B cell (primary cell): Measurements from ENCODE around the gene PDE11A. TPM values are rescaled to one million over a fixed set of nuclear protein-coding genes. Genes with fewer than 3 reads are reported as not detected.

Experiments used
- ATAC-seq: fragments of 200-7000 bp; cut with Tn5 transposase; one replicate; pipeline ENCODE4 v1.10.0; 2021; ENCODE audit warnings: low read depth, mild to moderate bottlenecking, moderate number of reproducible peaks, moderate library complexity
- CTCF ChIA-PET: fragments of 350-600 bp; sonication (Branson Sonifier 250); formaldehyde crosslinking; loops from one replicate; lab custom pipeline; 2021; ENCODE audit warnings: antibody characterized with exemption, inconsistent platforms; lab: Charles Lee
- POLR2A ChIA-PET: fragments of 350-600 bp; sonication (Branson Sonifier 250); formaldehyde crosslinking; loops from one replicate; lab custom pipeline; 2021; ENCODE audit warnings: antibody characterized with exemption; lab: Charles Lee
- DNase-seq: peaks from one replicate; pipeline ENCODE4 v3.0.0; 2013
- H2AFZ ChIP-seq: 2 replicates; pipeline ENCODE4 v1.6.1; 2012; ENCODE audit warnings: mild to moderate bottlenecking, low read depth, low read length; ENCODE audit not compliant: insufficient read depth, poor library complexity, severe bottlenecking
- H3K27ac ChIP-seq, 2 donors: 1 replicate in 1 of 2; 2 replicates in 1 of 2; pipeline ENCODE4 v1.5.1; 2012 to 2013; ENCODE audit warnings: low read length in 2 of 2, mild to moderate bottlenecking in 2 of 2, moderate library complexity in 1 of 2
- H3K27me3 ChIP-seq, 4 experiments: fragments of 200-600 bp in 1 of 4; sonication (generic) in 1 of 4; replicated peaks in 1 of 4; 1 replicate in 2 of 4; 2 replicates in 2 of 4; pipeline versions ENCODE4 v1.6.1 to v1.7.0; 2013 to 2016; ENCODE audit warnings: low read length in 3 of 4, mild to moderate bottlenecking in 2 of 4, mixed read lengths in 1 of 4, moderate library complexity in 1 of 4; ENCODE audit not compliant: insufficient read depth in 4 of 4, control insufficient read depth in 3 of 4; ENCODE audit errors: control extremely low read depth in 1 of 4
- H3K36me3 ChIP-seq, 2 experiments: replicated peaks in 1 of 2; 1 replicate in 1 of 2; 2 replicates in 1 of 2; pipeline versions ENCODE4 v1.6.1 to v1.7.1; 2013; ENCODE audit warnings: low read length in 1 of 2; ENCODE audit not compliant: insufficient read depth in 2 of 2, control insufficient read depth in 1 of 2; ENCODE audit errors: control extremely low read depth in 1 of 2, extremely low read depth in 1 of 2
- H3K4me1 ChIP-seq, 2 donors: fragments of 200-600 bp in 1 of 2; sonication (generic) in 1 of 2; 1 replicate in 1 of 2; 2 replicates in 1 of 2; pipeline versions ENCODE4 v1.5.1 to v1.6.1; 2013 to 2017; ENCODE audit warnings: low read length in 2 of 2; ENCODE audit not compliant: control insufficient read depth in 2 of 2, insufficient read depth in 2 of 2
- H3K4me2 ChIP-seq: replicated peaks from 2 replicates; pipeline ENCODE3; 2012; ENCODE audit warnings: mild to moderate bottlenecking, low read depth, low read length; ENCODE audit not compliant: poor library complexity, severe bottlenecking
- H3K4me3 ChIP-seq, 5 experiments: fragments of 200-600 bp in 1 of 5; sonication (generic) in 1 of 5; 1 replicate in 3 of 5; 2 replicates in 2 of 5; pipeline versions ENCODE4 v1.5.1 to v1.7.0; 2011 to 2016; ENCODE audit warnings: low read length in 4 of 5, mild to moderate bottlenecking in 4 of 5, low read depth in 2 of 5, control low read depth in 1 of 5, moderate library complexity in 1 of 5; ENCODE audit not compliant: insufficient read depth in 1 of 5; ENCODE audit errors: control extremely low read depth in 1 of 5, extremely low read depth in 1 of 5
- H3K79me2 ChIP-seq: fragments of 200-600 bp; sonication (generic); one replicate; pipeline ENCODE4 v1.6.0; 2016; ENCODE audit warnings: low read length; ENCODE audit not compliant: control insufficient read depth, insufficient read depth
- H3K9ac ChIP-seq: fragments of 200-600 bp; sonication (generic); 2 replicates; pipeline ENCODE4 v1.6.1; 2017; ENCODE audit warnings: mild to moderate bottlenecking, low read length, moderate library complexity
- H3K9me3 ChIP-seq, 3 donors: one replicate each; pipeline versions ENCODE4 v1.6.1 to v1.7.1; 2013; ENCODE audit warnings: low read length in 2 of 3; ENCODE audit not compliant: control insufficient read depth in 2 of 3, insufficient read depth in 1 of 3; ENCODE audit errors: control extremely low read depth in 1 of 3
- H4K20me1 ChIP-seq: 2 replicates; pipeline ENCODE4 v1.6.0; 2012; ENCODE audit warnings: mild to moderate bottlenecking, low read length; ENCODE audit not compliant: insufficient read depth, control insufficient read depth, poor library complexity, severe bottlenecking
- H3K27ac Mint-ChIP-seq: one replicate; pipeline ENCODE4 v1.8.0; 2021; ENCODE audit warnings: mixed read lengths
- H3K27me3 Mint-ChIP-seq: one replicate; pipeline ENCODE4 v1.8.0; 2021; ENCODE audit warnings: mixed read lengths
- H3K4me1 Mint-ChIP-seq: one replicate; pipeline ENCODE4 v1.8.0; 2021; ENCODE audit warnings: mixed read lengths
- H3K4me3 Mint-ChIP-seq: one replicate; pipeline ENCODE4 v1.8.0; 2021; ENCODE audit warnings: mixed read lengths
- H3K9me3 Mint-ChIP-seq: one replicate; pipeline ENCODE4 v1.8.0; 2022; ENCODE audit warnings: mixed read lengths; ENCODE audit not compliant: insufficient read depth
- EZH2 ChIP-seq: IDR thresholded peaks from 2 replicates; pipeline ENCODE4 v1.6.1; 2012; ENCODE audit warnings: borderline replicate concordance, low read depth, mild to moderate bottlenecking, moderate library complexity, low read length; ENCODE audit not compliant: insufficient read depth, poor library complexity, severe bottlenecking
- WGBS: methylation state at CpG from one replicate; pipeline ENCODE4 v1.1.5; 2013; ENCODE audit warnings: missing lambda C conversion rate; ENCODE audit not compliant: insufficient coverage; 5-methylcytosine and 5-hydroxymethylcytosine counted together
- intact Hi-C: fragments of 100-400 bp; cut with micrococcal nuclease; formaldehyde crosslinking; loops from one replicate; pipeline ENCODE4 v1.10.0; 2022
- polyA plus RNA-seq: library from polyadenylated mRNA; depleted of rRNA; stranded (reverse); fragments of >200 nt; gene quantifications from 2 replicates; pipeline ENCODE4 v1.2.3, GENCODE V29; 2012
- total RNA-seq, 2 donors: library from RNA; stranded (reverse); fragments of 120-200 nt in 1 of 2; gene quantifications; 1 replicate in 1 of 2; 2 replicates in 1 of 2; pipeline versions ENCODE4 v1.2.3 to v1.2.4, GENCODE V29; 2013 to 2022
- TF ChIP-seq, protein P1 (sequence below): fragments of 200-600 bp; IDR thresholded peaks from one replicate; pipeline ENCODE4 v1.8.0; 2022; ENCODE audit warnings: antibody characterized with exemption, mild to moderate bottlenecking

Gene PDE11A
- total and polyA plus RNA-seq, 2 donors (not counting 1 experiment from before 2014, with no cell fraction given) = 0.25 TPM; not detected in 1

DNA sequence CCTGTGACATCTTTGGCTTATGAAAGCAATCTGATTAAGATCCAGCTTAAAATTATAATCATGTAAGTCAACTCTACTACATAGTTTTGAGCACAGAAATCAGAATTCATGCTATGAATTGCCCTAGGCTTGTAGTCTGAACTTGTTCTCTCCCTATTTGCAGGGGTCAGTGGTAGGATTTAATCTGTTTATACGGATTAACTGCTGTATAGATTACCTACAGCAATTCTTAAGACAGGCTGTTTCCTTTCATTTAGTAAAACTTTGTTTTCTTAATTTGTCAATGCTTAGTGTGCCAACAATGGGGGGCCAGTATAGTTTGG is 287.9 kb downstream of the PDE11A start:
- intact Hi-C loops = no loop called here
- no CpG with 5 or more reads among the region's 1 CpG for WGBS
- Mint-ChIP-seq H3K4me3 (no peak overlapping the region), H3K27ac (no peak overlapping the region), H3K4me1 (peaks cover 3% of the 10 kb centered on the region), H3K9me3 (peaks cover 4% of the 10 kb centered on the region), H3K27me3 (peaks cover 9% of the 10 kb centered on the region)
- Histone ChIP-seq H3K4me1 (no peaks in the 10 kb centered on the region), H3K9me3 (no peaks in the 10 kb centered on the region), H3K27ac (no peak overlapping the region), H3K4me2 (no peak overlapping the region), H2AFZ (no peak overlapping the region), H4K20me1 (no peaks in the 10 kb centered on the region), H3K9ac (no peak overlapping the region), H3K36me3 (no peaks in the 10 kb centered on the region), H3K27me3 (no peaks in the 10 kb centered on the region), H3K79me2 (no peaks in the 10 kb centered on the region), H3K4me3 (no peak overlapping the region)
- TF ChIP-seq, protein P1, sequence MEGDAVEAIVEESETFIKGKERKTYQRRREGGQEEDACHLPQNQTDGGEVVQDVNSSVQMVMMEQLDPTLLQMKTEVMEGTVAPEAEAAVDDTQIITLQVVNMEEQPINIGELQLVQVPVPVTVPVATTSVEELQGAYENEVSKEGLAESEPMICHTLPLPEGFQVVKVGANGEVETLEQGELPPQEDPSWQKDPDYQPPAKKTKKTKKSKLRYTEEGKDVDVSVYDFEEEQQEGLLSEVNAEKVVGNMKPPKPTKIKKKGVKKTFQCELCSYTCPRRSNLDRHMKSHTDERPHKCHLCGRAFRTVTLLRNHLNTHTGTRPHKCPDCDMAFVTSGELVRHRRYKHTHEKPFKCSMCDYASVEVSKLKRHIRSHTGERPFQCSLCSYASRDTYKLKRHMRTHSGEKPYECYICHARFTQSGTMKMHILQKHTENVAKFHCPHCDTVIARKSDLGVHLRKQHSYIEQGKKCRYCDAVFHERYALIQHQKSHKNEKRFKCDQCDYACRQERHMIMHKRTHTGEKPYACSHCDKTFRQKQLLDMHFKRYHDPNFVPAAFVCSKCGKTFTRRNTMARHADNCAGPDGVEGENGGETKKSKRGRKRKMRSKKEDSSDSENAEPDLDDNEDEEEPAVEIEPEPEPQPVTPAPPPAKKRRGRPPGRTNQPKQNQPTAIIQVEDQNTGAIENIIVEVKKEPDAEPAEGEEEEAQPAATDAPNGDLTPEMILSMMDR = no peak
- TF ChIP-seq EZH2 = no peak
- DNase-seq (no peak), ATAC-seq (no peak)
- CTCF ChIA-PET = no interaction called here
- POLR2A ChIA-PET = no interaction called here

DNA sequence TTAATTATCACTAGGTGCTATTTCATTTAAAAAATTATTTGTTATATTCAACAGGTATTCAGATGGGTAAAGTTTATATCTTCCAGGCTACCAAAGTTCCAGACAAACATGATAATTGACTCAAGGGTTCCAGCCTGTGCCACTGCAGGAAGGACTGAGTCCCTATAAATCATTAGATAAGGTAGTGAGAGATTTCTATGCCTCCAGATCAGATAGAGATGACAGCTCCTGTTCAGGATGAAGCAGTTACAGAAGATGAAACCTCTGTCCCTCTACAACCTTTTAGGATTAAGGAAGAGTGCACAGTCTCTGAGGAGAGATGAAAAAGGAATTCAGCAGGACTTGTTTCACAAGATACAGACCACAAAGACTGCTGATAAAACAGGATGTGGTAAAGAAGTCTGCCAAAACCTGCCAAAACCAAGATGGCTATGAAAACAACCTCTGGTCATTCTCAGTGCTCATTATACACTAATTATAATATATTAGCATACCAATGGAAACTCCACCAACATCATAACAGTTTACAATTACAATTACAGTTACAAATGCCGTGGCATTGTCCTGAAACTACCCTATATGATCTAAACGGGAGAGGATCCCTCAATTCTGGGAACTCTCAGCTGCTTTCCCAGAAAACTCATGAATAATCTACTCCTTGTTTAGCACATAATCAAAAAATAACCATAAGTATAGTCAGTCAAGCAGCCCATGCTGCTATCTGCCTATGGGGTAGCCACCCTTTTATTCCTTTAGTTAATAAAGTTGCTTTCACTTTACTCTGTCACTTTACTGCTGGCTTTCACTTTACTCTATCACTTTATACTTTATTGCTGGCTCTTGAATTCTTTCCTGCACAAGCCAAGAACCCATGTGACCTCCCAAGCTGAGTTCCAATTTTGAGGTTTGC is 288.5 kb downstream of the PDE11A start:
- Mint-ChIP-seq H3K27me3 (peaks cover 9% of the 10 kb centered on the region), H3K4me3 (no peak overlapping the region), H3K27ac (no peak overlapping the region), H3K4me1 (peaks cover 3% of the 10 kb centered on the region), H3K9me3 (peaks cover 4% of the 10 kb centered on the region)
- ChIA-PET CTCF (interaction anchor here (2.6 kb wide), 1 partner anchor 11 kb away, joined by 8 read pairs; no protein-coding TSS in a partner anchor), POLR2A (no interaction called here)
- Histone ChIP-seq H3K36me3 (no peaks in the 10 kb centered on the region), H3K9ac (no peak overlapping the region), H3K27me3 (no peaks in the 10 kb centered on the region), H3K4me1 (no peaks in the 10 kb centered on the region), H2AFZ (no peak overlapping the region), H3K9me3 (no peaks in the 10 kb centered on the region), H3K4me2 (no peak overlapping the region), H4K20me1 (no peaks in the 10 kb centered on the region), H3K79me2 (no peaks in the 10 kb centered on the region), H3K27ac (no peak overlapping the region), H3K4me3 (no peak overlapping the region)
- no peak for TF ChIP-seq EZH2
- TF ChIP-seq, protein P1 = no peak
- intact Hi-C loops = no loop called here
- ATAC-seq (no peak), DNase-seq (no peak)
- WGBS = 40% methylated on average over 2 of the region's 2 CpGs
